Body of pancreas (tissue), 4 donors: ENCODE data around the gene MRPL11. TPM values are rescaled to one million over a fixed set of nuclear protein-coding genes. Genes with fewer than 3 reads are reported as not detected.

ENCODE experiments used
- ATAC-seq: fragments of 150-250 bp; one replicate; pipeline ENCODE4 v1.9.1; 2016
- DNase-seq, 4 donors: peaks; one replicate each; pipeline ENCODE4 v3.0.0-alpha.2; 2019
- H3K27ac ChIP-seq, 4 donors: fragments of 200-600 bp; sonication (generic); 1 replicate in 3 of 4; 2 replicates in 1 of 4; pipeline versions ENCODE4 v1.5.1 to v1.6.1; 2016 to 2019; ENCODE audit warnings: mild to moderate bottlenecking in 1 of 4, mixed read lengths in 1 of 4, moderate library complexity in 1 of 4
- H3K27me3 ChIP-seq, 2 donors: fragments of 200-600 bp; sonication (generic); one replicate each; pipeline ENCODE4 v1.6.0; 2016; ENCODE audit warnings: mild to moderate bottlenecking in 1 of 2
- H3K36me3 ChIP-seq, 2 donors: fragments of 200-600 bp; sonication (generic); replicated peaks in 1 of 2; 2 replicates each; pipeline ENCODE4 v1.5.1; 2016; ENCODE audit warnings: low read depth in 2 of 2; ENCODE audit not compliant: insufficient read depth in 1 of 2
- H3K4me1 ChIP-seq: fragments of 200-600 bp; sonication (generic); one replicate; pipeline ENCODE4 v1.6.0; 2016
- H3K4me3 ChIP-seq, 2 donors: fragments of 200-600 bp; sonication (generic); 1 replicate in 1 of 2; 2 replicates in 1 of 2; pipeline ENCODE4 v1.5.1; 2016 to 2019
- H3K9me3 ChIP-seq, 3 donors: fragments of 200-600 bp; sonication (generic); 1 replicate in 2 of 3; 2 replicates in 1 of 3; pipeline ENCODE4 v1.5.1; 2016
- CTCF ChIP-seq, 7 experiments: fragments of 450-650 bp in 4 of 7; fragments of 200-600 bp in 3 of 7; sonication (generic) in 3 of 7; IDR thresholded peaks; one replicate each; pipeline ENCODE4 v1.5.1; 2016 to 2019; ENCODE audit warnings: antibody characterized with exemption in 7 of 7
- POLR2A ChIP-seq, 3 donors: fragments of 450-650 bp; IDR thresholded peaks; one replicate each; pipeline ENCODE4 v1.6.1; 2016; ENCODE audit warnings: antibody characterized with exemption in 3 of 3, mild to moderate bottlenecking in 2 of 3
- WGBS, 2 donors: methylation state at CpG; one replicate each; pipeline ENCODE4 v1.1.5; 2017; 5-methylcytosine and 5-hydroxymethylcytosine counted together
- intact Hi-C: fragments of 100-400 bp; cut with DNase I; formaldehyde crosslinking; loops from one replicate; pipeline ENCODE4 v1.15.1; 2023
- small RNA-seq: library from RNA; depleted of rRNA; stranded (forward); fragments of <200 nt; gene quantifications from one replicate; pipeline ENCODE3, GENCODE V24; 2016
- total RNA-seq, 2 donors: library from RNA; depleted of rRNA; stranded (reverse); fragments of >200 nt; gene quantifications; one replicate each; pipeline ENCODE4 v1.1.0, GENCODE V29; 2016

Gene MRPL11
- total RNA-seq, 2 donors from 2014 or later: 20.8 to 22.1 TPM

GRCh38 chr11:66393954-66394353 lies 44.7 kb downstream of the MRPL11 start:
- WGBS, 2 donors: 70 to 74% methylated on average over 3 of the region's 3 CpGs
- no peaks in the 10 kb centered on the region for H3K4me1 ChIP-seq
- no peak overlapping the region for H3K4me3 ChIP-seq
- TF ChIP-seq CTCF (IDR thresholded peaks at IDR 0.05): no peak
- TF ChIP-seq POLR2A (IDR thresholded peaks at IDR 0.05): no peak
- no peaks in the 10 kb centered on the region for H3K27me3 ChIP-seq
- no peaks in the 10 kb centered on the region for H3K36me3 ChIP-seq
- ATAC-seq (no peak), DNase-seq (no peak)
- intact Hi-C loops: no loop called here
- H3K27ac ChIP-seq: no peak overlapping the region
- H3K9me3 ChIP-seq: no peaks in the 10 kb centered on the region

GRCh38 chr11:66391322-66391721 lies 47.3 kb downstream of the MRPL11 start:
- Histone ChIP-seq H3K4me3 (no peak overlapping the region), H3K27me3 (no peaks in the 10 kb centered on the region), H3K4me1 (peaks cover 7% of the 10 kb centered on the region), H3K36me3 (no peaks in the 10 kb centered on the region), H3K27ac (no peak overlapping the region), H3K9me3 (no peaks in the 10 kb centered on the region)
- DNase-seq (no peak), ATAC-seq (no peak)
- TF ChIP-seq POLR2A (IDR thresholded peaks at IDR 0.05): no peak
- TF ChIP-seq CTCF (IDR thresholded peaks at IDR 0.05): no peak
- 47 to 53% methylated on average over 6 of the region's 6 CpGs for WGBS, 2 donors
- intact Hi-C loops: no loop called here

GRCh38 chr11:66388780-66389386 lies 49.8 kb downstream of the MRPL11 start:
- no peaks in the 10 kb centered on the region for H3K27me3 ChIP-seq
- H3K27ac ChIP-seq: no peak overlapping the region
- TF ChIP-seq POLR2A (IDR thresholded peaks at IDR 0.05) (no peak), CTCF (IDR thresholded peaks at IDR 0.05) (peak; percentile 58 to 81 (median 71))
- intact Hi-C loops: no loop called here
- ATAC-seq (peak; percentile 69), DNase-seq (peak; percentile 83 to 89 (median 86))
- H3K36me3 ChIP-seq: no peaks in the 10 kb centered on the region
- no peaks in the 10 kb centered on the region for H3K9me3 ChIP-seq
- WGBS, 2 donors: 28 to 29% methylated on average over 8 of the region's 8 CpGs
- no peak overlapping the region for H3K4me3 ChIP-seq
- peaks cover 11% of the 10 kb centered on the region for H3K4me1 ChIP-seq

GRCh38 chr11:66386171-66387069 lies 52.2 kb downstream of the MRPL11 start:
- peaks cover 11% of the 10 kb centered on the region for H3K4me1 ChIP-seq
- H3K27ac ChIP-seq: peak overlapping the region in 3 of 4 donors; percentile 32 to 71 (median 60)
- TF ChIP-seq POLR2A (IDR thresholded peaks at IDR 0.05): no peak
- TF ChIP-seq CTCF (IDR thresholded peaks at IDR 0.05): peak; percentile 82 to 97 (median 87)
- intact Hi-C loops: no loop called here
- no peaks in the 10 kb centered on the region for H3K36me3 ChIP-seq
- no peak overlapping the region for H3K4me3 ChIP-seq
- WGBS, 2 donors: 4% methylated on average over 20 of the region's 20 CpGs
- peak; percentile 86 to 94 (median 88) for DNase-seq
- ATAC-seq: peak; percentile 83
- H3K9me3 ChIP-seq: no peaks in the 10 kb centered on the region
- H3K27me3 ChIP-seq: no peaks in the 10 kb centered on the region

Small RNAs within 50 kb of the gene (small RNA-seq; reads per million reads assigned to genes)
- gene RF00416: not detected
- gene RNU1-84P: not detected

Other genes with a start within 250 kb of the MRPL11 start
- 10 to 100 TPM; 13.5 to 16.5 TPM for gene KLC2, start 181.1 kb downstream of the MRPL11 start, total RNA-seq
- 10 to 100 TPM; 67.7 to 74.5 TPM for gene RAB1B, start 170.2 kb downstream of the MRPL11 start, total RNA-seq
- gene CNIH2, start 160.7 kb downstream of the MRPL11 start, total RNA-seq: 1 to 10 TPM; 3.6 to 4.6 TPM
- gene YIF1A, start 149.7 kb downstream of the MRPL11 start, total RNA-seq: 10 to 100 TPM; 63.6 to 91.6 TPM
- 1 to 10 TPM; 1.6 to 2.1 TPM for gene TMEM151A, start 147.0 kb downstream of the MRPL11 start, total RNA-seq
- 10 to 100 TPM; 10.6 to 86.0 TPM for gene CD248, start 121.8 kb downstream of the MRPL11 start, total RNA-seq
- 10 to 100 TPM in 1 of 2 donors, under 1 TPM in 1; 0.99 to 11.4 TPM for gene RIN1, start 102.4 kb downstream of the MRPL11 start, total RNA-seq
- gene BRMS1, start 93.7 kb downstream of the MRPL11 start, total RNA-seq: 10 to 100 TPM; 19.4 to 23.1 TPM
- gene B4GAT1, start 91.2 kb downstream of the MRPL11 start, total RNA-seq: 10 to 100 TPM; 17.8 to 20.8 TPM
- 10 to 100 TPM in 1 of 2 donors, 1 to 10 TPM in 1; 5.4 to 14.2 TPM for gene SLC29A2, start 67.1 kb downstream of the MRPL11 start, total RNA-seq
- gene NPAS4, start 17.8 kb downstream of the MRPL11 start, total RNA-seq: not detected
- 10 to 100 TPM in 1 of 2 donors, 1 to 10 TPM in 1; 7.6 to 10.9 TPM for gene PELI3, start 28.1 kb upstream of the MRPL11 start, total RNA-seq
- gene DPP3, start 41.6 kb upstream of the MRPL11 start, total RNA-seq: 10 to 100 TPM; 15.8 to 52.4 TPM
- 10 to 100 TPM; 49.0 to 58.0 TPM for gene BBS1, start 71.8 kb upstream of the MRPL11 start, total RNA-seq
- 10 to 100 TPM; 15.8 to 22.3 TPM for gene ZDHHC24, start 107.2 kb upstream of the MRPL11 start, total RNA-seq
- not detected for gene ACTN3, start 108.1 kb upstream of the MRPL11 start, total RNA-seq
- gene CTSF, start 129.8 kb upstream of the MRPL11 start, total RNA-seq: 10 to 100 TPM; 55.8 to 61.3 TPM
- gene CCDC87, start 154.2 kb upstream of the MRPL11 start, total RNA-seq: under 1 TPM in 1 of 2 donors, not detected in 1; under 0.01 TPM
- 10 to 100 TPM; 26.5 to 33.9 TPM for gene CCS, start 154.3 kb upstream of the MRPL11 start, total RNA-seq
- 10 to 100 TPM; 29.8 to 37.6 TPM for gene RBM14, start 177.8 kb upstream of the MRPL11 start, total RNA-seq
- 10 to 100 TPM; 44.2 to 71.1 TPM for gene RBM4, start 199.9 kb upstream of the MRPL11 start, total RNA-seq
- gene RBM4B, start 239.0 kb upstream of the MRPL11 start, total RNA-seq: 10 to 100 TPM; 13.2 to 22.6 TPM